Kidney capillary endothelial cell (primary cell): ENCODE results near the gene LIPT1.
A peak's percentile ranks its signal among the peaks of the same experiment; 100 is the strongest.
"Not testable (repeated sequence)": the region's sequence is repeated elsewhere in the genome, so short reads cannot be mapped to it uniquely, and the experiment has no call there.

Experiments used
- DNase-seq: peaks from one replicate; pipeline ENCODE4 v3.0.0-alpha.2; 2018; ENCODE audit warnings: low spot score

The LIPT1 gene

DNA sequence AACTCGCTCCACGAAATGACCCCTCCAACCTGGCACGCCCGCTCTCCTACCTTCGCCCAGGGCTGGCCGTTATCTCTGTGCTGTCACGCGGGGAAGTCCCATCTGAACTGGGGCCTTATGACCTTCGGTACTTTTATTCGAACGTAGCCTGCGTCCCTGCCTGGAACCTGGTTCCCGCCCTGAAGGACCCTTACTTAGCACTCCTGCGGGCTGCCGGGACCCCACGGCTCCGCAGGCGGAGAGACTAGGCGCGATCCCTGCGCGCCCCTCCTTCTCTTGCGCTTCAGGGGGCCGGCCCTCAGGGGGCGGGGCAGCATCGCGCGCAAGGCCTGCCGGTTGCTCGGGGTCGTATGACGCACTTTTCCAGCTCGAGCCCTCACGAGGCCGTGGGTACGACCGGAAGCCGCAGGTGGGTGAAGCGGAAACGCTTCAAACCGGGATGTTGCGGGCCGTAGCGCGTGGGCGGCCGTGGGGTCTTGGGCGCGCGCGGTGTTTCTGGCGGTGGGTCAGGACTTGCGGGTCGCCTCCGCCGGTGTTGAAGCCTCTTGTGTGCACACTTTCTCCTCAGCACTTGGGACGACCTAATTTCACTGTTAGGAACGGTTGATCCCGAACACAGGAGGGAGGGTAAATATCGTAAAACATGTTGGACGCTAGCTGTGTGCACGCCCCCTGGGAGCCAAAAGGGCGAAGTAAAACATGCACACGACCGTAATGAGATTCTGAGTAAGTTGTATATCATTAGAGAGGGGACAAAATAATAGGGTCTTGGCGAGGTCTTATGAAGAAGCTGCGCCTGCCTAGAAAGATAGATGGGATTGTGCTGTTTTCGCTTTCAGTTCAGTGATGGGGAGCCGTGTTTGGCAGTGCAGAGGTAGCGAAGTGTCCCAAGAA is at the start of gene LIPT1, which contains the start of gene TSGA10:
Gene LIPT1, plus strand, starts transcription at position 325 of the 894 bp plus-strand sequence. CDS start 6,991 bp downstream, outside the sequence.
Gene TSGA10, minus strand, starts transcription at position 300 of the 894 bp plus-strand sequence. CDS start 45,503 bp downstream, outside the sequence.
- peak; percentile 79 for DNase-seq

GRCh38 chr2:99106913-99107312 is 47.9 kb upstream of the LIPT1 start:
- no peak for DNase-seq

DNA sequence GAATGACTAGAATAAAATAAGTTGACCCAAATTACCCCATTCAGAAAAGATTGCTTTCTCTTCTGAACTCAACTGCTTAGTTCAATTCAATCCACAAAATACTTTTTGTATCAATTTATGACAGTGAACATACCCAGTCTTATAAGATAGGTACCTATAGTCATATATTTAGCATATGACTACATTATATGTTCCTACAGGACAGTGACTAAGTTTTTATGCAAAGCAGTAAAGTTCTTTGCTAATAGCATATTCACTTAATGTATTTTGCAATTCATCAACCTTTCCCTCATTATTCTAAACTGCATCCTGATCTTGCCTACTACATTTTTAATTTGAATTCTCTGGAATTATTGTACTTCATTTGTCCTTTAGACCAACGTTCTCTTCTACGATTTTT is 43.5 kb upstream of the LIPT1 start:
- no peak for DNase-seq

DNA sequence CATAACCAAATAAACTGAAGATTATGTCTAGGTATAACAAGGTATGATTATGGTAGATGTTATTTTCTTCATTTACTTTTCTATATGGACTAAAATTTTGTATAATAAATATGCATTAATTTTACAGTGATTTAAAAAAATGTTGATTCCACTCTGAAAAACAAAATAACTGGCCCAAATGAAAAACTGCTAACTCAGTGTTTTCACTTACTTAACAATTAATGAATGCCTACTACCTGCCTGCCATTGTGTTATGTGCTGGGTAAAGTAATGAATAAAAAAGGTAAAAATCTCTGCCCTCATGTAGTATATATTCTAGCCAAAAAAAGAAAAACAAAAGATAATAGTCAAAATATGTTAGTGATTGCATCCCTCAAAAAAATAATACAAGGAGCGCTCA is 42.8 kb upstream of the LIPT1 start:
- DNase-seq: no peak

- no peak for DNase-seq
Measured at GRCh38 chr2:99112617-99113016, 42.1 kb upstream of the LIPT1 start.

DNA sequence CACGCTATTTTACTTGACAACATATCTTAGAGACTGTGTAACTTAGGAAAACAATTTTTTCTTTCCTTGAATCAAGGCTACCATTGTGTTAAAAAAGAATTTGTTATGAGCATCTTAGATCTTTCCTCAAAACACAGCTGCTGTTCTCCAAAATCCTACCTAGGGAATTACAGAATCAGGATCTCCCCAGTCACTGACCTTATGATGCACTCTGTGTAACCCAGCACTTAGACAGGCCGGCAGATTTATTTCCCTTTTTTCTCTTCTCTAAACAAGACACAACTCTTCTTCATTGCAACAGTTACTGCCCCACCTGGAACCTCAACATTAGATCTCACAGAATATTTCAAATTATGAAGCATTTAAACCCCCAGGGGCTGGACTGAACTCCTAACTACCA is 26.8 kb upstream of the LIPT1 start:
- DNase-seq: no peak

GRCh38 chr2:99135044-99135556 is 19.7 kb upstream of the LIPT1 start:
- DNase-seq: not testable (repeated sequence)

DNA sequence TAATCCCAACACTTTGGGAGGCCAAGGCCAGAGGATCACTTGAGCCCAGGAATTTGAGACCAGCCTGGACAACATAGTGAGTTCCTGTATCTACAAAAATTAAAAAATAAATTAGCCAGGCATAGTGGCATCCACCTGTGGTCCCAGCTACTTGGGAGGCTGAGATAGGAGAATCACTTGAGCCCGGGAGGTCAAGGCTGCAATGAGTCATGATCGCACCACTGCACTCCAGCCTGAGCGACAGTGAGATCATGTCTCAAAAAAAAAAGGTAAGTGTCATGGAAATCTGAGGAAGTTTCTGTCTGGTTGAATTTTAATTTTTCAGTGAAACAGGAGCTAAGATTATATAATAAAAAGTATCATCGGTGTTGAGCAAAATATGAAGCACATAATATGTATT is 15.8 kb upstream of the LIPT1 start:
- DNase-seq: no peak

- DNase-seq: no peak
Measured at GRCh38 chr2:99140056-99140859, 14.5 kb upstream of the LIPT1 start.

DNA sequence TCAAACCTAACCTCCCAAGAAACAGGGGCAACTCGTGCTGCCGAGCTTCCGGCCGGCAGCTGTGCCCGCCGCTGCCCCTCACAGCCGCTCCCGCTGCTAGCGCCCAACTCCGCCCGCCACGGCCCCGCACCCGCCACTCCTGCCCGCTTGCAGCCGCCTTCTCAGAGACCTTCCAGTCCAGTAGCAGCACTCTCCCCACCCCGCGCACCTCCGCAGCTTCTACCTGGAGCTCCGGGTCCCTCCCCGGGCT is 14.0 kb upstream of the LIPT1 start:
- DNase-seq: peak; percentile 16

- DNase-seq: peak; percentile 47
Measured at GRCh38 chr2:99141110-99142108, 13.4 kb upstream of the LIPT1 start, which contains the start of gene C2orf15. Gene C2orf15 (plus strand): TSS chr2:99141707. CDS start chr2:99150559, 8,852 bp downstream.

GRCh38 chr2:99150706-99151105 is 4.1 kb upstream of the LIPT1 start:
- no peak for DNase-seq

DNA sequence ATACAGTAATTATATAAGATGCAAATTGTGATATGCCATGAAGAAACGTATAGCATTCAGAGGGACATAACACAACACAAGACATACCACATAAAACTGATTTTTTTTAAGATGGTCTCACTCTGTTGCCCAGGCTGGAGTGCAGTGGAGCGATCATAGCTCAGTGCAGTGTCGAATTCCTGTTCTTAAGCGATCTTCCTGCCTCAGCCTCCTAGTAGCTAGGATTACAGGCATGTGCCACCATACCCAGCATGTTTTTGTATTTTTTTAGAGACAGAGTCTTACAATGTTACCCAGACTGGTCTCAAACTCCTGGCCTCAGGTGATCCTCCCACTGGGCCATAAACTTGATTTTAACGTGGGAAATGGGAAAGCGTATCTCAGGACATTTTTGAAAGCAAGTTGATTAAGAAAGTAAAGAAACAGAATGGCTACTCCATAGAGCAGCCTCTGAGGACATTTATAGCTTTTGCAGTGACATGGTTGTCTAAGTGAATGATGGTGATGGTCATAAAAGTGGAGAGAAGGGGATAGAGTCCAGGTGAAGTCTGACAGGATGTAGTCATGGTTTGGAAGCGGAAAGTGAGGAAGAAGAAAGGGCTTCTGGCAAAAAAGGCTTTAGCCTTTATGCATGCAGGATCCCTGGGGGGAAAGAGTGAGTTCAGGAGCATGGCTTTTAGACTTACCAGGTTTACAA is 2.4 kb upstream of the LIPT1 start:
- no peak for DNase-seq

GRCh38 chr2:99153921-99154604 is 704 bp upstream of the LIPT1 start:
- no peak for DNase-seq

GRCh38 chr2:99156891-99157290 is 2.1 kb downstream of the LIPT1 start:
- no peak for DNase-seq

- no peak for DNase-seq
Measured at GRCh38 chr2:99158599-99158998, 3.8 kb downstream of the LIPT1 start.

- DNase-seq: no peak
Measured at GRCh38 chr2:99159594-99159993, 4.8 kb downstream of the LIPT1 start.

GRCh38 chr2:99166218-99166617 is 11.5 kb downstream of the LIPT1 start:
- DNase-seq: no peak

DNA sequence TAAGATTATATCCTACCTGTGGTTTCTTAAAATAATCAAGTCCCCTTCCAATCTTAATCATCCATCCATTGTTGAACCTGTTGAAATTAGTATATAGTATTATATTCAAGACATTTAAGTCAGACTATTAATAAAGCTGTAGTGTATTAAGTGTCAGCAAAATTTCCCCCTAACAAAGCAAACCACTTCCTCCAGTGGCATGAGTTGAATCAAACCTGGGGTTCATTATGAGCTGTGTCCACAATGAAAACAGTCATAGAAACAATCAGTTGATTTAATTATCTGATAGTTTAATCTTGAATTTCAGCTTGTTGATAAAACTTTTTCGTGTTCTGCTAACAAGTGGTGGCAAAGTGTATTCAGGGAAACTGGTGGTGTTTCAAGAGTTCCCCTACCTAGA is 14.8 kb downstream of the LIPT1 start:
- DNase-seq: no peak

GRCh38 chr2:99171377-99172140 is 16.8 kb downstream of the LIPT1 start:
- DNase-seq: no peak
